Skeletal muscle cell (primary cell): ENCODE measurements around the gene RAB3IP.

Experiments used
- DNase-seq: peaks from one replicate; pipeline ENCODE4 v3.0.0-alpha.2; 2010; ENCODE audit warnings: low read depth
- H3K4me3 ChIP-seq: 2 replicates; pipeline ENCODE4 v1.5.1; 2011; ENCODE audit warnings: low read depth, mild to moderate bottlenecking, control low read depth, low read length, moderate library complexity

Gene RAB3IP

GRCh38 chr12:69738351-69739286 lies at the start of gene RAB3IP:
RAB3IP (plus strand) TSS chr12:69738860; CDS start chr12:69755409, 16,549 bp downstream.
- DNase-seq = peak; percentile 22
- H3K4me3 ChIP-seq = peak within 1 kb of the TSS; percentile 78

DNA sequence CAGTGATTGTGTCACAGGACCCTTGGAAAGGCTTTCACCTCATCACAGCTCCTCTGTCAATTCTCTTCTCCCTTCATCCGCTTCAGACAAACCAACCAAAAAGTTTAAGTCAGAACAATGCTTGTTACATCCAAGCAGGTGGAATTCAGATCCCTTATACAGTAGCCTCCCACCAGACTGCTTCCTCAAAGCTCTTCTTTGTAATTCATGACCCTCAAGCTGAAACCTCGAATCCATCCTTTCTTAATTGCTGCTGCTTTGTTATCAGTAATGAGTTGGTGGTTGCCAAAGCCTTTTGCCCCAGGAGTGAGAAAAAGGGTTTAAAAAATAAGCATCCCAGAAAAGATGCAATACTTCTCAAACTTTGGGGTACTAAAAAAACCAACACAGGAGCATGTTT lies 49.0 kb upstream of the RAB3IP start:
- no peak overlapping the region for H3K4me3 ChIP-seq

DNA sequence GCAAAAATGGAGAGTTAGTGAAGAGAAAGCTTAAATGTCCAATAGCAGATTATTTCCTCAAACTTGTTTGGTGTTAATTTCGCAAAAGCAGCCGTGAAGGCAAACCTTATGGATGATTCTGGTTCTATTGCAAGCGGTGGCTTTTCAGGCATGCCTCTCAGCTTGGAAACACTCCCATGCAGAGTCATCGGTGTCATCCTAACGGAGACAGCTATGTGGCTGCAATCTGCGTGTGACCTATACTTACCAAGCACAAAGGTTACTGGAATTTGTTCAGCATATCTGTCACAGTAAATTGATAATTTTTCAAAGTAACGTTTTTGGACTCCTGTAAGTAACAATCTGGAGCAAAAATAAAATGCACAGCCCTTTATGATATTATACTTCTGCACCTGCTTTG lies 44.5 kb upstream of the RAB3IP start:
- no peak for DNase-seq
- H3K4me3 ChIP-seq = no peak overlapping the region

More for the DNA sequence above, 49.0 kb upstream of the RAB3IP start:
- no peak for DNase-seq

DNA sequence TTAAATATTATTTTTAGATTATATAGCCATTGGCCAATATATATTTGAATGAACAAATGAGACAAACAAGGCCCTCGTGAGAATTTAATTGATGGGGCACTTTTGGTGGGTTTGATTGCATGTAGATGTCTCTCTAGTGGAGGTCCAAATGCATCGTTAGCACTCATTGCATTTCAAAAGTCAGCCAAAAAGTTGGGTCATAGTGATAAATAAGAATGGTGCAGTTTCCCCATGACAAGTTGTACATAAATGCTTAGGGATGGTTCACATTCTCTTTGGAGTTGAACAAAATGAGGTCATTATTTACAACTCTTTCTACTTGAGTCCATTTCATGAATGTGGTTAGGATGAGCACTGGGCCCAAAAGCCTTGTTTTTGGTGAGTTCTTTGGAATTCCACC lies 40.6 kb upstream of the RAB3IP start:
- H3K4me3 ChIP-seq = no peak overlapping the region

GRCh38 chr12:69698769-69699540 lies 39.7 kb upstream of the RAB3IP start, which contains the start of gene BEST3:
BEST3 (minus strand) TSS chr12:69699303; CDS start chr12:69697798, 1,505 bp downstream.
- H3K4me3 ChIP-seq = no peak within 1 kb of the TSS
- DNase-seq = no peak

More for the DNA sequence above, 40.6 kb upstream of the RAB3IP start:
- DNase-seq = no peak

DNA sequence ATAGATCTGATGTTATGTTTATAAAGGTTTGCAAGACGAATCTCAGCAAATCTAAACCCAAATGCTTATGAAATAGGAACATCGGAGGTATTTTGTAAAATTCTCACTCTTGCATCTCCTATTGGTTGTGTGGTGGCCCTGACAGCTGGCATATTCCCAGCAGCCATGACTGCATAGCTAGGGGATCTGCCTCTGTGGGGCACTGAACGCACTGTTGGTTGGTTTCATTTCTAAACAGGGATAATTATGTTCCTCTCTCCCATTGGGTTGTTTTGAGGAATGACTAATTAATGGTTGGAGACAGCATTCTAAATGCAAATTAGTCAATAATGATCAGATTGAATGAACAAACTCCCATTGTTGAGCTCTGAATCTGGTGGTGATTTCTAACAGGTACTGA lies 36.8 kb upstream of the RAB3IP start:
- H3K4me3 ChIP-seq = no peak overlapping the region
- no peak for DNase-seq

GRCh38 chr12:69703146-69703642 lies 35.5 kb upstream of the RAB3IP start:
- DNase-seq = no peak
- H3K4me3 ChIP-seq = no peak overlapping the region

GRCh38 chr12:69704357-69704756 lies 34.3 kb upstream of the RAB3IP start:
- no peak for DNase-seq
- no peak overlapping the region for H3K4me3 ChIP-seq

GRCh38 chr12:69708649-69709048 lies 30.0 kb upstream of the RAB3IP start:
- DNase-seq = no peak
- no peak overlapping the region for H3K4me3 ChIP-seq

GRCh38 chr12:69712826-69713225 lies 25.8 kb upstream of the RAB3IP start:
- DNase-seq = no peak
- no peak overlapping the region for H3K4me3 ChIP-seq

- no peak overlapping the region for H3K4me3 ChIP-seq
- DNase-seq = no peak
Observed at GRCh38 chr12:69714542-69714941, 24.1 kb upstream of the RAB3IP start.

DNA sequence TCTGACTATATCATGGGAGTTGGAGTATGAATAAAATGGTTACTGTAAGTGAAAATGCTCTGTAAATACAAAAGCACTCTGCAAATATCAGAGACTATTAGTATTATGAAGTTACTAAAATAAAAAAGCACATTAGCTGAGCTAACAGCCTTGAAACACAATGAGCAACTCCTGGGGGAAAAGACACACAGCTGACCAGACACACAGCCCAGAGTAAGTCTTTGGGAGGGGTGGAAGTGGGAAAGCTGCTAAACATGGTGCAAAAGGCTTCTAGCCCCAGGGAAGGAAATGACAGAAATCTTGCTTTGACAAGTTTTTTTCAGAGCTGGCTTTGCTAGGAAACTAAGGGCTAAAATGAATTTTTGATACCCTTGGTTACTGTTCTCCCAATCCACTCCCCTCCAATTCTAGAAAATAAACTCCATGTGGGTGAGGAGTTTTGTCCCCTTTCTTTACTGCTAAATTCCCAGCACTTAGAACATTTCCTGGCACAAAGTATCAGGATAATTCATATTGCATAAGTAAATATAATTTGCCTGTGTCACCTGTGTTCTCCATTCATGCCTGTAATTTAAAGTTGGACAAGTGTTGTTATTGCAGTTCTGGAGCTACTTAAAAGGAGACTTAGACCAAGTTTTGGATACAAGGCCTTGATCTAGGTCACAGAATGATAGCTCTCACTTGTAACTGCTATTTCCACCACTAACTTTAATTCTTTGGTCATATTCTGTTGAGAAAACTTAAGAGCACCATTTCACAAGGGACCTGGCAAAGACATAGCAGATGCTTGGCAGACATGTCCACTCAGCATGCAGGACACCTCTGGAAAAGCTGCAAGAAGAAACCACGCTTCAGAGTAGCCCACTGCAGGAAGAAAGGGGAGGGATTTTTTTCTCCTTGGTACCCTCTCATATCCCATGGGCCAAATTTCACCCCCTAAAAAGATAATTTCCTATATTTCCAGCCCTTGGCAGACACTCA lies 19.0 kb upstream of the RAB3IP start:
- no peak for DNase-seq

DNA sequence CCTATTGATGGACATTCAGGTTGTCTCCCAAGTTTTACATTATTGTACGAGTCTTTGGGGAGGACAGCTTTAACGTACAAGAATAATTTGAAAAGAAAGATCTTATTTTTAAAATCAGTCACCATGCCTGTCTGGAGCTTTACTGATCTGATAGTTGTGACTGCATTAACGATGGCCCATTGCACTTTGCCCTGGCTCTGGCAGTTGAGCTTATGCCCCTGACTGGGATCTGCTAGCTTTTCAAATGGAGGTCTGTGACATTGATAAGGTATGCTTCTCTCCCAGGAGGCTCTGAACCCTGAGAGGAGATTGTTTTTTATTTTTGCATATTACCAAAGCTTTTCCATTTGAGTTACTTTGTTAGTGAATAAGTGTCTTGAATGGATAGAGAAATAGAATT lies 17.9 kb upstream of the RAB3IP start:
- DNase-seq = no peak
- H3K4me3 ChIP-seq = no peak overlapping the region

More for the DNA sequence above, 19.0 kb upstream of the RAB3IP start:
- H3K4me3 ChIP-seq = no peak overlapping the region

GRCh38 chr12:69726922-69727321 lies 11.7 kb upstream of the RAB3IP start:
- H3K4me3 ChIP-seq = no peak overlapping the region
- DNase-seq = no peak

GRCh38 chr12:69732088-69732487 lies 6.6 kb upstream of the RAB3IP start:
- DNase-seq = no peak
- H3K4me3 ChIP-seq = no peak overlapping the region

GRCh38 chr12:69733638-69734037 lies 5.0 kb upstream of the RAB3IP start:
- no peak overlapping the region for H3K4me3 ChIP-seq
- no peak for DNase-seq

DNA sequence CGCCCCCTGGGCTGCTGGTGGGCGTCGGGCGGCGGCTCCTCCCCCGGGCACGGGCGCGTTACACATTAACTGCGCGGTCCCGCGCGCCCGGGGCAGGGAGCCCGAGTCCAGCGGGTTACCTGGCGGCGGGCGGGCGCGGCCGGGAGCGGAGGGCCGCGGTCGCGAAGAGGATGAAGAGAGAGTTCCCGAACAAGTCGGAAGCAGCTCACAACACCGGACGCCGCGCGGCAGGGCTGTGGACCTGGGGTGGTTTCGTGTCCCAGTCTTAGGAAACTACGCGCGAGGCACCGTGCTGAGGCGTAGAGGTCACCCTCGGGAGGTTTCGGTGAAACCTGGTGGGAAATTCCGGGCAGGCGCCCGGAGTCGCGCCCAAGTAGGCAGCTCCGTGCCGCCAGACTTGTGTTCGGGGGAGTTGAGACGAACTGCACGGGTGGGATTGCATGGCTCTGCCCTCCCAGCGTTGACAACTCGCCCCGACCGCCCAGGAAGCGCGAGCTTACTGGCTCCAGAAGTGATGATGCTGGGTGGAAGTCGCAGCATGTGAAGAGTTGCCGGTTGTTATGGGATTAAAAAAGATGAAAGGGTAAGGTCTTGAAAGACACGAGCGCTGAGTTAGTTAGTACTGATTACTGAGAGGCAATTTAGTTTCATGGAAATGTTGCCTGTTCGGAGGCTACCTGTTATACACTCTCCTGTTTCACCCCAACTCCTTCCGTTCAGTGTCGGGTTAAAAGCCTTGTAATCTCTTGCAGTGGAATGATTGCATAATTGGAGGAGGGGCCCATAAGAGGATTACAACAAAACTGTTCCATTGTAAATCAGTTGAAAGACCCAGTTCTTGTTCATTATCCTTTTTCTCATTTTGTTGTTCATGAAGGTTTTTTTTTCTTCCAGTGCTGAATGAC lies 879 bp downstream of the RAB3IP start:
- no peak for DNase-seq
- peak overlapping the region; percentile 78 for H3K4me3 ChIP-seq

GRCh38 chr12:69744109-69744508 lies 5.4 kb downstream of the RAB3IP start:
- DNase-seq = no peak
- H3K4me3 ChIP-seq = no peak overlapping the region
